HFF-Myc (cell line): Measurements from ENCODE around the gene TK1.

Source experiments
- DNase-seq: peaks from one replicate; pipeline ENCODE4 v3.0.0-alpha.2; 2011; ENCODE audit warnings: low read depth; ENCODE audit errors: extremely low read depth
- H3K4me3 ChIP-seq: replicated peaks from 2 replicates; pipeline ENCODE4 v1.5.1; 2011; ENCODE audit warnings: low read depth, mild to moderate bottlenecking, control low read depth, low read length
- TF ChIP-seq, protein P1 (sequence below): IDR thresholded peaks from 2 replicates; pipeline ENCODE4 v1.5.1; 2012; ENCODE audit warnings: mild to moderate bottlenecking, low read depth, low read length, control low read depth; ENCODE audit errors: missing control alignments

Gene TK1

GRCh38 chr17:78132084-78132676 is 54.7 kb downstream of the TK1 start:
- no peak overlapping the region for H3K4me3 ChIP-seq
- DNase-seq: no peak

GRCh38 chr17:78131172-78132083 is 55.4 kb downstream of the TK1 start:
- no peak overlapping the region for H3K4me3 ChIP-seq
- TF ChIP-seq, protein P1, sequence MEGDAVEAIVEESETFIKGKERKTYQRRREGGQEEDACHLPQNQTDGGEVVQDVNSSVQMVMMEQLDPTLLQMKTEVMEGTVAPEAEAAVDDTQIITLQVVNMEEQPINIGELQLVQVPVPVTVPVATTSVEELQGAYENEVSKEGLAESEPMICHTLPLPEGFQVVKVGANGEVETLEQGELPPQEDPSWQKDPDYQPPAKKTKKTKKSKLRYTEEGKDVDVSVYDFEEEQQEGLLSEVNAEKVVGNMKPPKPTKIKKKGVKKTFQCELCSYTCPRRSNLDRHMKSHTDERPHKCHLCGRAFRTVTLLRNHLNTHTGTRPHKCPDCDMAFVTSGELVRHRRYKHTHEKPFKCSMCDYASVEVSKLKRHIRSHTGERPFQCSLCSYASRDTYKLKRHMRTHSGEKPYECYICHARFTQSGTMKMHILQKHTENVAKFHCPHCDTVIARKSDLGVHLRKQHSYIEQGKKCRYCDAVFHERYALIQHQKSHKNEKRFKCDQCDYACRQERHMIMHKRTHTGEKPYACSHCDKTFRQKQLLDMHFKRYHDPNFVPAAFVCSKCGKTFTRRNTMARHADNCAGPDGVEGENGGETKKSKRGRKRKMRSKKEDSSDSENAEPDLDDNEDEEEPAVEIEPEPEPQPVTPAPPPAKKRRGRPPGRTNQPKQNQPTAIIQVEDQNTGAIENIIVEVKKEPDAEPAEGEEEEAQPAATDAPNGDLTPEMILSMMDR: no peak
- no peak for DNase-seq

More at GRCh38 chr17:78132084-78132676, 54.7 kb downstream of the TK1 start:
- TF ChIP-seq, protein P1: no peak

GRCh38 chr17:78130437-78131101 is 56.3 kb downstream of the TK1 start, which contains the start of gene TMC8:
TMC8 (plus strand) TSS chr17:78130771; CDS start chr17:78131589, 818 bp downstream.
- no peak within 1 kb of the TSS for H3K4me3 ChIP-seq
- DNase-seq: no peak

GRCh38 chr17:78130090-78130436 is 56.8 kb downstream of the TK1 start:
- DNase-seq: no peak
- TF ChIP-seq, protein P1: no peak
- H3K4me3 ChIP-seq: no peak overlapping the region

More at GRCh38 chr17:78130437-78131101, 56.3 kb downstream of the TK1 start, which contains the start of gene TMC8:
- TF ChIP-seq, protein P1: no peak

- no peak overlapping the region for H3K4me3 ChIP-seq
- no peak for DNase-seq
- TF ChIP-seq, protein P1: no peak
Observed at GRCh38 chr17:78129351-78130089, 57.3 kb downstream of the TK1 start.
